Kidney tubule cell (primary cell): ENCODE data around the gene PDXDC1.
"Not testable (repeated sequence)": the region's sequence is repeated elsewhere in the genome, so short reads cannot be mapped to it uniquely, and the experiment has no call there.

Experiments
- DNase-seq: peaks from one replicate; pipeline ENCODE4 v3.0.0-alpha.2; 2018; ENCODE audit warnings: low spot score

PDXDC1 gene

DNA sequence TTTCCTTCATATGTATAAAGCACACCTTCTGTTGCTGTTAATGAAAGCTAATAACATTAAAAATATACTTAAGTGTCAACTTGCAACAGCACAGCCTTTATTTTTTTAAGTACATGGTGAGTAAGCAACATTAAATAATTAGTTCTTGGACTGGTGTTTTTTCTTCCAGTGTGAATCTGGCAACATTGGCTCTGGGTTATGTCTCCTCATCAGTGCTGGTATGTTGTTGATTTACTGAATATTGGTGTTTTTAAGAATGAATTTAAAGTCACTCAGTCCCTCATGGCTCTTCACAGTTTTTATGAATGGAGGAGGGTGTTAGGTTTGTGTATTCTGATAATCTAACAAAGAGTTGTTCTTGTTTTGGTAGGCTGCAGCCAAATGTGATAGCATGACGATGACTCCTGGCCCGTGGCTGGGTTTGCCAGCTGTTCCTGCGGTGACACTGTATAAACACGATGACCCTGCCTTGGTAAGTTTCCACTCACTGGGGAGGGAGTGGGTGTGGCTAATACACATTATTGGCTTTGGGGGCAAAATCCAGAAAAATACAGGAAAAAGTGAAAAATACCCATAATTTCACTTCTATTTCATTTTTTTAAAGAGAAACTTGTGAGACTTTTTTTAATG lies 42.2 kb downstream of the PDXDC1 start:
- DNase-seq, result peak; percentile 35

DNA sequence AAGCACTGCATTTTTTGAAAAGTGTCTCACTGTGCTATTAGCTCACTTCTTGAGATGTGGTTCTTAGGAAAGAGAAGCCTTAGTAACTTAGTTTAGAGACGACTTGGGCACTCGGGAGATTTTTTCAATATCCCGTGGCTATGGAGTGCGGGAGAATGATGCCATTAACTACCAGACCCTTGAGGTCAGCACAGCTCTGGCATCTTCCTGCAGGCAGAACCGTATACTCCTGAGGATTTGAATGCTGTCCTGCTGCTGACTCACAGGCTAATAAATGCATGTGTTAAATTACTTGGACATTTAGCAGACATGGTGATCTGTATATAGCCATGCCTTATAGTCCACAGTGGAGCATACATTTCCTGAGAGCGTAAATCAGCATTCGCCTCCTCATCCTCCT lies 46.6 kb downstream of the PDXDC1 start:
- DNase-seq, result not testable (repeated sequence)

- DNase-seq, result peak; percentile 67
These were observed 47.4 kb downstream of the PDXDC1 start for GRCh38 chr16:15022194-15022593.

DNA sequence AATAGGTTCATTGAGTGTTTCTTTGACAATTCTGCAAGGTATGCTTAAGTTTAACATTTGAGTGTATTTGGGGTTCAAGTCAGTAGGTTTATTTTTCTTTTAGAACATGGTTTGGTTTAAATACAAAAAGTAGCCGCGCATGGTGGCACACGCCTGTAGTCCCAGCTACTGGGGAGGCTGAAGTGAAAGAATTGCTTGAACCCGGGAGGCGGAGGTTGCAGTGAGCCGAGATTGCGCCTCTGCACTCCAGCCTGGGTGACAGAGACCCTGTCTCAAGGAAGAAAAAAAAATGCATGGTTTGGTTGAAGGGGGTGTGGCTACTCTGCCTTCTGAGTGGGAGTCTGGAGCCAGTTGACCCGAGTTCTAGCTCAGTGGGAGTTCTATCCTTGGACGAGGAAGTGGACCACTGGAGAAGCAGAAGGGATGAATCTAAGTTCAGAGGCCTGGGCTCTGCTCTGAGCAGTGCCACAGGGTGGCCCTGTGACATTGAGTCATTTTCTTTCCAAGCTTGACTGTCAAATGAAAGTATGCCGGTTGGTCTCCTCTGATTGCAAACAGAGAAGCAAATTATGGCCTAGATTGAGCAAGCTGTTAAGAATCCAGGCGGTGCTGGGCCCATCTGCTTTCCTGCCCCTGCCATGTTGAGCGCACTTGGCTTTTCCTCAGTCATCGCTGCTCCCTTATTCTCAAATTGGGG lies 48.7 kb downstream of the PDXDC1 start:
- not testable (repeated sequence) for DNase-seq

DNA sequence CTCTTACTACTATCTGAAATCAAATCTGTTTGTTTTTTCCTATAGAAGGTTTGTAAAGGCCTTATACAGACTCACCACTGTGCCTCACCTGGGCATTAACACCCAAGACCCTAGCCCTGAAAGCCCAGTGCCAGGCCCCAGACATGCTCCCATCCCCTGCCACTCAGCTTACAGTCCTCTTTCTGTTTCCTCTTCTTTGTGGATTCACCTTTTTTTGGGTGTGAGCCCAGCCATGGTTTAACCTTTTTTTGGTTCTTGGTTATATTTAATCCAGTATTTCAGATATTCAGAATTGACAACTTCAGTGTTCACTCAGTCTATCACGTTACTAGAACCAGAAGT lies 50.0 kb downstream of the PDXDC1 start:
- DNase-seq, result not testable (repeated sequence)

DNA sequence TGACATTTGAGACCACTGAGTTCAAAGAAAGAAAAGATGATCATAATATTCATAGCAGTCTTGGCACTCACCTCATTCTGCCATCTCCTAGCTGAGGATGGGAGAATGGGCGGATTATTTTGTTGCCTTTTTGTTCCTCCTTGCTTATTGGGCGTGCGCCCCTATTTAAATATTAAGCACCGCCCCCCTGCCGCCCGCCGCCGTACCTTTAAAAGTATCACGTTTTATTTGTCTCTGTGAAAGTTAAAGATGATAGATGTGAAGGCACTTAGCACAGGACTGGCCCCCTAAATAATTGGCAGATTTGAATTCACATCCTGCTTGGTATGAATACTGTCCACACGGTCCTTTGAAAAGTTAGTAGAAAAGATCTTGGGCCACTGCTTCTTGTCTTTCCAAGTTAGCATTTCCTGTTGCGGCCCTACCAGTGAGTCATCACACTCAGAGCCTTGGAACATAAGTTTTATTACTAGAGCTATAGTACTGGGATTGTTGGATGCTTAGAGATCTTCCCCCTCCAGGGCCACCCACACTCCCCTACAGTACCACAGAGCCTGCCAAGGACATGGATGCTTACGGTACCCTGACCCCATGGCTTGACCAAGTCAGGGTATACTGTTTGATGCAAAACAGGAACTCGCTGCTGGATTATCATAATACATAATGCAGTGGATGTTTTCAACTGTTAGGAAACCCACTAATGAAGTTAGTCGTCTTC lies 50.6 kb downstream of the PDXDC1 start:
- DNase-seq, result not testable (repeated sequence)

DNA sequence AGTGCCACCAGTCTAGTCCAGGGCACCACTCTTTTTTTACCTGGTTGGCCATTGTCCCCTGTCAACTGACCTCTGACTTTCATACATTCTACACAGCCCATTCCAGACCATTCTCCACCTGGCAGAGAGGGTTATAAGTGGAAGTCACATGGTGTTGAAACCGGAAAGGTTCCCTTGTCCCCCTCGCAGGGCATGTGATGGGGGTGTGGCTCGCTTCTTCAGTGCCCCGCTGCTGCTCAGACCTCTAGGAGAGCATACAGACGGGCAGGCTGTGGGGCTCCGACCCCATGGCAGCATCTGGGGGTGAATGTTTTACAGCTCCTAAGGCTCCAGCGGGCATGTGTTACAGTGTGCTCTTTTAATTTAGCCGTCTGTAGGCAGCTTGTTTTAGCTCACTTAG lies 52.2 kb downstream of the PDXDC1 start:
- DNase-seq, result not testable (repeated sequence)

DNA sequence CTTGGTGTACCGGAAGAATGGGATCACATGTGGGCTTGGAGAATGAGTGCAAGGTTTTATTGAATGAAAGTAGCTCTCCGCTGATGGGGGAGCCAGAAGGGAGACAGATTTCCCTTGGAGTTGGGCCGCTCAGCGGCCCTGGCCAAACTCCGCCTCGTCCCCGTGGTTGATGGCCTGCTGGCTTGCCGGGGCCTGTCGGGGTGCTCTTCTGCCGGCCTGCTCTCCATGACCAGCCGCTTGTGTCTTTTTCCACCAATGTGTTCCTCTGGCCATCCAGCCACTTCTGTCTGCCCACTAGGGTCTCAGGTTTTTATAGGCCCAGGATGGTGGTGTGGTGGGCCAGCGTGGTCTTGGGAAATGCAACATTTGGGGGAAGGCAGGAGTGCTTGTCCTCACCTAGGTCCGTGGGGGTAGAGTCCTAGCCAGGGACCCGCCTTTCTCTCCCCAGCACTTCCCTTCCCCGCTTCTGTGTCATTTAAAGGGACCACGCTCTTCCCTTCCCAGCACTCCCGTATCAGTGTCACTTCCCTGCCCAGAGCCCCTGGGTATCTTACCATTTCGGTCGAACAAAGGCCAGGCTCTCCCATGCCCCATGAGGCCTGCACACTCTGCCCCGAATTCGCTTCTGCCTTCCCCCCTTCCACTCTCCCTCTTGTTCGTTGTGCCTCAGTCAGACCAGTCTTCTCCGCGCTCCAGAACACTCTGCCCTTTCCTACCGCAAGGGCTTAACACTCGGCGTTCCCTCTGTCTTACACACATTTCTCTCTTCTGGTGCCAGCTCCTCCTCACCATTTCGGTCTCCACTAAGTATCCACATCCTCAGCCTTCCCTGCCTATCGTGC lies 52.9 kb downstream of the PDXDC1 start:
- not testable (repeated sequence) for DNase-seq

DNA sequence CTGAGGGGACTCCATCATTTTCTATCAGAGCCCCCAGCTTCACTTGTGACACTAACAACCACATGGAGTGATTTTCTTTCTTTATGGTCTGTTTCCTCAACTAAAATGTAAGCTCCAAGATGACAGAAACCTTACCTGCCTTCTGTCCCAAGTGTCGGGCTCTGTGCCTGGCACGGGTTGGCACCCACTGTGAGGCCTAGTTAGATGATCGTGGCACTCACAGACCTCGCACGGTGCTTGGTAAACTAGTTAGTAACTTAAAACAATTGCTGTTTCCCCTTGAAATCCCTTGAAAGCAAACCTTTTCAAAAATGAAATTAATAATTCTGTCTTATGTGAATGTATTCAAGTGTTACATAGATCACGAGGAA lies 53.5 kb downstream of the PDXDC1 start:
- not testable (repeated sequence) for DNase-seq

- not testable (repeated sequence) for DNase-seq
These were observed 54.2 kb downstream of the PDXDC1 start for GRCh38 chr16:15028801-15029698.

DNA sequence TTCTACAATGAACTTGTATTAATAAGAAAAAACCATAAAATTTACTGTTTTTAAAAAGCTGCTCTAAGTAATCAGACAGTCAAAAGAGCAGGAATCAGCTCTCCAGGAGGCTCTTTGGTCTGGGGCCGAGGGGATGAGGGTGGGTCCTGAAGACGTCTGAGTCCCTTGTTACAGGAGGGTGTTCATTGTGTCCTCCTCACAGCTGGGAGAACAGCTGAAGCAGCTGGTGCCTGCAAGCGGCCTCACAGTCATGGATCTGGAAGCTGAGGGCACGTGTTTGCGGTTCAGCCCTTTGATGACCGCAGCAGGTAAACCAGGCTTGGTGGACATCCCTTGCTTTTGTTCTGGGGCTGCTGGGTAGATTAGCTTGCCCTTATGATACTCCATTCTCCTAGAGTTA lies 54.9 kb downstream of the PDXDC1 start:
- DNase-seq, result not testable (repeated sequence)

DNA sequence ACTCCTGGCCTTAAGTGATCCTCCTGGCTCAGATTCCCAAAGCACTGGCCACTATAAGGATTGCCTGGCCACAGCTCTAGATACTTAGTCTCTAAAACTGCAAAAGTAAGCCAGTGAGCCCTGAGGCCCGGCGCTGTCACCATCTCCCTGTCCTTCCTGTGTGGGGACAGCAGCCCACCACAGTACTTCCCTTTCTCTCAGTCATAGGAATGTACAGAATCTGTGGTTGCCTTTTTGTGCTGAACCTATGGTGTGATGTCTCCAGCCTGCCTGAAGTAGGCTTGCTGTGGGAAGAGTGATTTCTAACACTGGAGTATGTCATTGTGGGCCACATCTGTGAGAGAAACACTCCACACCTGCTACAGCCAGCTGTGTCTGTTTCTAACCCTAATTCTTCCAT lies 56.4 kb downstream of the PDXDC1 start:
- no peak for DNase-seq

GRCh38 chr16:15031586-15031985 lies 56.8 kb downstream of the PDXDC1 start:
- no peak for DNase-seq

GRCh38 chr16:15032547-15033308 lies 57.9 kb downstream of the PDXDC1 start:
- DNase-seq, result peak; percentile 52

GRCh38 chr16:15033309-15033707 lies 58.5 kb downstream of the PDXDC1 start:
- DNase-seq, result peak; percentile 87

DNA sequence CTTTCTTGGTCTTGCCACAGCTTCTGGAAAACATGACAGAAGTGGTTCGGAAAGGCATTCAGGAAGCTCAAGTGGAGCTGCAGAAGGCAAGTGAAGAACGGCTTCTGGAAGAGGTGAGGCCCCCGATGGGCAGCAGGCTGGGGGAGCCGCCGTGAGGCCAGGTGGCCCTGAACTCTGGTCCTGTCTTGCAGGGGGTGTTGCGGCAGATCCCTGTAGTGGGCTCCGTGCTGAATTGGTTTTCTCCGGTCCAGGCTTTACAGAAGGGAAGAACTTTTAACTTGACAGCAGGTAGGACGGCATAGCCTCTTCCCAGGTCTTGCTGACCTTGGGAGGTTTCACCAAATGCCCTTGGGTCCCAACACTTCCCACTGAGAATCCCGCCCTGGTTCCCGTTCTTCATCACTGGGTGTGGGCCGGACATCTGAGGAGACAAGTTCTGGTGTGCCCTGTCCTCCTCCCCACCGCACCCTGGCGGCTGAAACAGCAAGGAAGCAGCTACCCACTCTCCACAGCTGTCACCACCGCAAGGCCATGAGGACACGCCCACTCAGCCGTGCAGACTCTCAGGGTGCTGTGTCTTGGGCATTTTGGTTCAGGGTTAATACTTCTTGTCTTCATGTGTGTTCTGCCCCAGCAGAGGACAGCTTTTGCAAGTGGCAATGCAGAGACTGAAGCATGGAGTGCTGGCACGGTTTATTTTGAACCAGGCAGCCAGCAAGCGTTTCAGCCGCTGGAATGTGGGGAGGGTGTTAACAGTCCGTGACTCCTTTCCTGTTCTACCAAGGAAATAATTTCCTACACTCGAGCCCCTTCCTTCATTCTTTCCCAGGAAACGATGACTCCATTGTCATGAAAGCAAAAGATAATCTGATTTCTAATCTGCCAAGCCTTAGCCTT lies 59.7 kb downstream of the PDXDC1 start:
- peak; percentile 47 for DNase-seq

DNA sequence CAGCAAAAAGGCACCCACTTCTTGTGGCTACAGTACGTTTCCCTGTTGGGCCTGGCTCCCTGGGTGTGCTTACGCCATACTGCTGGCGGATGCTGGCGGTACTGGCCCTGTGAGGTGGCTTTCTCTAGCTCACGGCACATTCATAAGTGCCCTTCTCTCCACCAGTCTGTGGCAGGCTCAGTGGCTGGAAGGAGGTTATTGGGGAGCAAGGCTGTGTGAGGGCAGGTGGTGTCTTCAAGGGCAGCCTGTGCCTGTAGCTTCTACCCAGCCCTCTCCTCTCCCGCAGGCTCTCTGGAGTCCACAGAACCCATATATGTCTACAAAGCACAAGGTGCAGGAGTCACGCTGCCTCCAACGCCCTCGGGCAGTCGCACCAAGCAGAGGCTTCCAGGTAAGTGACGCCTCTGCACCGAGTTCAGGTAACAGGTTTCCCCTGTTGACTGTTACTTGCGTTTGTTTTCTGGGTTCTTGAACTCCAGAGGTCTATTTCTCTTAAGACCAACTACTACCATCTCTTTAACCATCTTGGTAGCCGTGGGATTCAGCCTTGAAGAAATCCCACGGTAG lies 60.4 kb downstream of the PDXDC1 start:
- DNase-seq, result no peak

GRCh38 chr16:15037003-15037402 lies 62.2 kb downstream of the PDXDC1 start:
- no peak for DNase-seq

DNA sequence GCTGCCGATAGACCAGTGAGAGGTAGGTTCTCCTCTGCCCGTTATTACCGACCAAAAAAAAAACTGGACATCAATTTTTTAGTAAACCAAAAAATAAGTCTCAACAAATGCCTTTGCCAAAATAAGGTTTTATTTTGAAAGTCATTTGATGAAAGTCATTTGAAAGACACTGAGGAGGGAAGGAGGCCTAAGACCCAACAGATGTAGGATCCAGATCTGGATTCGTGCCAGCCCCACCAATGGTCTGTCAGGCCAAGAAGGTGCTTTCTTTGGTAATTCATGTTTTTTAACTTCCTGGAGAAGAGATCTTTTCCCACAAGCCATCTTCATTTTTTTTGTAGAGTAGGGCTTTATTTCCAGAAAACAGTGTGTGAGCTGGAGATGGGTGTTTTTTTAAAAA lies 62.9 kb downstream of the PDXDC1 start:
- no peak for DNase-seq
